Stimulated activated CD4-positive, alpha-beta T cell treated with anti-CD3 and anti-CD28 coated beads, Interleukin-4, amount 100 ng/mL, for 24 hours (primary cell): ENCODE measurements around the gene CALR3.
"Not testable (repeated sequence)": the region's sequence is repeated elsewhere in the genome, so short reads cannot be mapped to it uniquely, and the experiment has no call there.

Source experiments
- DNase-seq: peaks from one replicate; pipeline ENCODE4 v3.0.0-alpha.2; 2020

Gene CALR3

DNA sequence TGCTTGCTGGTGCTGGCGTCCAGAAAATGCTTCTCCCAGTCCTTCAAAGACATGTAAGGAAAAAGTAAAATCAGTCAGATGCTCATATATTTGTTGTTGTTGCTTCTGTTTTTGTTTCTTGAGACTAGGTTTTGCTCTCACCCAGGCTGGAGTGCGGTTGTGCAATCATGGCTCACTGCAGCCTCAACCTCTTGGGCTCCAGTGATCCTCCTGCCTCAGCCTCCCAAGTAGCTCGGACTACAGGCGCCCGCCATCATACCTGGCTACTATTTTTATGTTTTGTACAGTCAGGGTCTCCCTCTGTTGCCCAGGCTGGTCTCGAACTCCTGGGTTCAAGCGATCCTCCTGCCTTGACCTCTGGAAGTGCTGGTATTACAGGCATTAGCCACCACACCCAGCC is 13.2 kb downstream of the CALR3 start:
- no peak for DNase-seq

DNA sequence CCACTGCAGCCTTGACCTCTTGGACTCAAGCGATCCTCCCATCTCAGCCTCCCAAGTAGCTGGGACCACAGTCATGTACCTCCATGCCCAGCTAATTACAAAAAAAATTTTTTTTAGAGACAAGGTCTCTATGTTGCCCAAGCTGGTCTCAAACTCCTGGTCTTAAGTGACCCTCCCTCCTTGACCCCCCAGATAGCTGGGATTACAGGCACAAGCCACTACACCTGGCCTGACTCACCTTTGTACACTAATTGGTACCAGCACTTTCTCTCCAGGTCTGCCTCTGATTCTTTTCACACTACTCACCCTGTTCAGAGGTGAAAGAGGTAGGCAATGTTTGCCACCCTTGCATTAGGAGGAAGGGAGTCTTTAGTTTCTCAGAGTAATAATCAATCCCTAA is 18.7 kb downstream of the CALR3 start:
- no peak for DNase-seq

GRCh38 chr19:16476401-16476800 is 19.6 kb downstream of the CALR3 start:
- DNase-seq = no peak

- DNase-seq = no peak
Measured at GRCh38 chr19:16473875-16474392, 22.0 kb downstream of the CALR3 start.

DNA sequence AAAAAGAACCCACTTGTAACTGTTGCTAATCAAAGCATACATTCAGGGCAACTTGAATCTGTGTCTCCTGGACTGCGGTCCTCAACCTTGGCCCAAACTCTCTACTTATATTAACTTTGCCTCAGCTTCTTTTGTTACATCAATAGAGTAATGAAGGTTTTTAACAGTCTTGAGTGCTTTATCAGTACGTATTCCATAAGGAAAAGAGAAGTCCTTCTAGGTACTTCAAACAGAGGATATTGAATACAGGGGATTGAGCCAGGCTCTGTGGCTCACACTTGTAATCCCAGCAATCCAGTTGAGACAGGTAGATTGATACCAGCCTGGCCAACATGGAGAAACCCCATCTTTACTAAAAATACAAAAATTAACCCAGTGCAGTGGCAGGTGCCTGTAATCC is 23.0 kb downstream of the CALR3 start:
- DNase-seq = no peak

DNA sequence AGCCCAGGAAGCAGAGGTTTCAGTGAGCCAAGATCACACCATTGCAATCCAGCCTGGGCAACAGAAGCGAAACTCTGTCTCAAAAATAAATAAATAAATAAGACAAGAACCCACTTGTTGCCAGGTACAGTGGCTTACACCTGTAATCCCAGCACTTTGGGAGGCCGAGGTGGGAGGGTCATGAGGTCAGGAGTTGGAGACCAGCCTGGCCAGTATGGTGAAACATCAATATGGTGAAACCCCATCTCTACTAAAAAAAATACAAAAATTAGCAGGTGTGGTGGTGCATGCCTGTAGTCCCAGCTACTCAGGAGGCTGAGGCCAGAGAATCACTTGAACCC is 23.4 kb downstream of the CALR3 start:
- not testable (repeated sequence) for DNase-seq

DNA sequence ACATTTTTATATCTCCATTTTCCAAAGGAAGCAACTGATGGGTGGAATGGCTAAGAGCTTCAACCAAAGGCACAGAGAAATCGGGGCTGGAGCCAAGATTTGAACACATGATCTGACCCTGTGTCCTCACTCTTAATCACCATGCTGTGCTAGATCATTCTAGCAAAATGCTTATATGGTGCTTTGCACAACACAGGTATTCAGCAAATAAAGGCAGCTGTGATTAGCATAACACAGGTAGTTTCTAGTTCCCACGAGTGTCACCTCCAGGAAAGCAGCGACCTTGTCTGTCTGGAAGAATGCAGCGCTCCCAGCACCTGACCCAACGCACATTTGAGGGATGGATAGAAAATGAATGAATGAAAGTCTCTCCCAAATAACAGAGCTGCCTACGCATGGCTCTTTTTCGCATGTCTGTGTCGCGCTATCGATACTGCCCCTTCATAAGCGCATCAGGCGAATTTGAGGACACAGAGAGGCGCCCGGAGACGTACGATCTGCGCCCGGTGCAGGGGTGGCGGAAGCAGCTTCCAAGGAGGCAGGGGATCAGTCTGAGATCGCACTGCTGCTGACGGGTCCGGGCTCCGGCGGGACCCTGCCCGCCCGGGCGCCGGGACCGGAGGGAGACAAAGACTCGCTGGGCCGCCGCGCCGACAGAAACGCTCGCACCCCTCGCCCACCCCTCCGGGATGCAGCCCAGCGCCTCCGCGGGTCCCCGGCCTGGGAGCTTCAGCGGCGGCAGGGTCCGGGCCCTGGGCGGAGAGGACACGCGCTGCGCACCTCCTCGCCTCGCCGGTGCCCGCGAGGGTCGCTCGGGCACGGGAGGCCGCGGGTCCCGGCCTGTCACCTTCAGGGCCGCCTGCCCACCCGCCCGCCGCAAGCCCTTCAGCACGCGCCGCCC is 24.8 kb downstream of the CALR3 start:
- peak; percentile 28 for DNase-seq

- no peak for DNase-seq
Measured at GRCh38 chr19:16470541-16470910, 25.4 kb downstream of the CALR3 start.

DNA sequence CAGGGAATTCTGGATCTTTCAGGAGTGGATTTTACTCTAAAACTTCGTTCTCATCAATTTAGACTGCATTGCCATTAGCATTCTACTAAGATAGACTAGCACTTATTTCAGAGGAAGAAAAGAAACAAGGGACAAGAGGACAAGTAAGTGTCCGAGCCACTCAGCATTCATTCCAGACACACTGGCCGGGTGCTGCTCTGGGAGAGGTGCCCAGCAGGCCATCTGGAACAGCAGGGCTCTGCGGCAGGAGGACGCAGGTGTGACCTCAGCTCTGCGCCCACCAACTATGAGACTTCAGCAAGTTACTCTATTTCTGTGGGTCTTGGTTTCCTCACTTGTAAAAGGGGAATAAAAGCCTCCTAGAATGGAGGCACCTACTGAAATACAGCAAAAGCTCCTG is 28.4 kb downstream of the CALR3 start:
- no peak for DNase-seq

DNA sequence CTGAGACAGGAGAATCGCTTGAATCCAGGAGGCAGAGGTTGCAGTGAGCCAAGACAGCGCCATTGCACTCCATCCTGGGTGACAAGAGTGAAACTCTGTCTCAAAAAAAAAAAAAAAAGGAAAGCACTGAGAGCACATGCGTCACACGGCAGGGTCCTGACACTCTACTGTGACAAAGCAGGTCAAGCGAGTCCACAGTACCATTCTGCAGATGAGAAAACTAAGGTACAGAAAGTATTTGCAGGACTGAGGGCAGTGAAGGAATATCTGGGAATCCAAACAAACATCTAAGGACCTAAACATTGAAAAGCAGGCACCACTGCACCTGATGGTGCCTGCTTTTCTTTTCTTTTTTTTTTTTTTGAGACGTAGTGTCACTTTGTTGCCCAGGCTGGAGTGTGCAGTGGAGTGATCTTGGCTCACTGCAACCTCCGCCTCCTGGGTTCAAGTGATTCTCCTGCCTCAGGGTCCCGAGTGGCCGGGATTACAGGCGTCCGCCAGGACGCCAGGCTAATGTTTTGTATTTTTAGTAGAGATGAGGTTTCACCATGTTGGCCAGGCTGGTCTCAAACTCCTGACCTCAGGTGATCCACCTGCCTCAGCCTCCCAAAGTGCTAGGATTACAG is 29.1 kb downstream of the CALR3 start:
- DNase-seq = not testable (repeated sequence)

DNA sequence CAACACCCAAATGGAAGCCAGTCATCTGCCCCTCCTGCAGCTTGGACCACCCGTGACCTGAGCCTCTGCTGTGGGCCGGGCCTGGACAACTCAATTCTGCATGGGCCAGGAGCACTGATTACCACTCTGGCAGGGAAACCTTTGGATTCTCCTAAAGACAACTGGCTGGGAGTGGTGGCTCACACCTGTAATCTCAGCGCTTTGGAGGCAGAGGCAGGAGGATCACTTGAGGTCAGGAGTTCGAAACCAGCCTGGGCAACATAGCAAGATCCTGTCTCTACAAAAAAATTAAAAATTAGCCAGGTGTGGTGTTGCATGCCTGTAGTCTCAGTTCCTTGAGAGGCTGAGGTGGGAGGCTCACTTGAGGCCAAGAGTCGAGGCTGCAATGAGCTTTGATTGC is 30.7 kb downstream of the CALR3 start:
- DNase-seq = no peak

- DNase-seq = no peak
Measured at GRCh38 chr19:16463991-16464575, 31.9 kb downstream of the CALR3 start.

DNA sequence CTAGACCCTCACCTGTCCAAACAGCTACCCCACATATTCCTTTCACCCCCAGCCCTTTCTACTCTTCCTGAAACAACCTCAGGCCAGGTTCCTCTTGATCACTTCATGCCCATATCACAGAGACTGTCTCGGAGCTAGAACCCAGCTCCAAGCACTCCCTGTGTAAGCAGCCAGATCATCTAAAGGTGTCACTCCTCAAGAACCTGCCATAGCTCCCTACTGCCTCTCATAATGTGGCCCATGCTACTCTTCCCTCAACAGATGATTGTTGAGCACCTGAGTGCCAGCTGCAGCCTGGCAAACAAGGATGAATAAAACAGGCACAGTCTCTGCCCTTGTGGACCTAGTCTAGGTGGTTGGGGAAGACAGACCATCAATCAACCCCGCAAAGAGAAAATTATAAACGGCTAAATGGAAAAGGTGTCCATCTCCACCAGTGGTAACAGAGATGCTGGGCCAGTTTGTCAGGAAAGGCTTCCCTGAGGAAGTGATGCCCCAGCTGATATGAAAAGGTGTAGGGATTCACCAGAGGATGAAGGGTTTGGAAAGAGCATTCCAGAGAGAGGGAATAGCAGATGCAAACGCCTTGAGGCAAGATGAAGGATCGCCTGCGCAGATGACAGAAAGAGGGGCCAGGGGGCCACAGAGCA is 32.5 kb downstream of the CALR3 start:
- DNase-seq = no peak

DNA sequence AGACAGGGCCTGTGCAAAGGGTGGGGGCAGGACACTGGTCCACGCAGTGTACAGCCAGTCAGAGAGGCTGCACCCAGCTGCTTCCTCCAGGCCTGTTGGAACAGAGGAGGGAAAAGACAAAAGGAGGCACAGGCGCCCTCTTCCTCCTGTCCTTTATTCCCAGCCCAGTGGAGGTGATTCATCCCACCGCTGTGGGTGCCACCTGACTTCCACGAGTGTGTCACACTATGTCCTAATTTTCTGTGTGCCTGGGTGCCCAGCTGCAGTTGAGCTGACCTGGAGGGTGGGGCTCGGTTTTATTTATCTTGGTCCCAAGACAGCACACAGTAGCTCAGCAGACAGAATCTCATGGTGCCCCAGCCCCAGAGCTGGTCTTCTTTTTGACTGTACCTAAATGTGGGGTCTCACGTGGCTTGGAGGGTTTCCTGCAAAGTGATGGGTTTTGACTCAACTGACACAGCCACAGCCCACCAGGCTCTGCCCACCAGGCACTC is 33.2 kb downstream of the CALR3 start:
- DNase-seq = no peak

GRCh38 chr19:16461630-16462051 is 34.3 kb downstream of the CALR3 start:
- no peak for DNase-seq

DNA sequence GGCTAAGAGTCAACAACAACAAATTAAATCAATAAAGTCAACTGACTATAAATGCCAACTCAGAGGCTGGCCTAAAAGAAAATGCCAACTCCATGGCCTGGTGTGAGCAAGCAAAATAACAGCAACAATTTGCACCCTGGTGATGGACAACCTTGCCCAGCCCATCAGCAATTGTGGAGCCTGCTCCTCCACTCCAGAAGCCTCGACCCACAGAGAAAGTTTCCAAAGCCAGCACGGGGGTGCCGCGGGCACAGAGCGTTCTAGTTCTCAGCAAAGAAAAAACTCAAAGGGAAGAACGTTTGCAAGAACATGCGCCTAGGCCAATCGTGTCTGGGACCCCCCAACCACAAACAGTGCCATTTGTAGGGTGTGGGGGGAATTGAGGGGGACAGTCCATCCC is 35.5 kb downstream of the CALR3 start:
- DNase-seq = no peak

GRCh38 chr19:16459680-16460079 is 36.3 kb downstream of the CALR3 start:
- DNase-seq = no peak

- no peak for DNase-seq
Measured at GRCh38 chr19:16458391-16459341, 37.3 kb downstream of the CALR3 start.

DNA sequence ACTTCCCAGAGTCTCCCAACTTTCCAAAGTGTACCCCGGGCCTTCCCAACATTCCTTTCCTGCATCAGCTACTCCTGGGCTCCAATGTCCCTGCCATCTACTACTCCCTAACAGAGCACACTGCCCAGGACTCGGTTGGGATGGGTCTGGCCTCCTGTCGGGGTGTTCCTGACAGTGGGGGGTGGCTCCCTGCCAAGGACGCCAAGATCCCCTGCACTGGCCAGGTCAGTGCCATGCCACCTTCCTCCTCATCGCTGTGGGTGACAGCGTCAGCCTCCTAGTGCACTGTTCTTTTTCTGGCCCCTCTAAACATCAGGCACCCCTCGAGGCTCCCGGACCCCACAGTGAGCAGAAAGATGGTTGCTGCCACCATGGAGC is 38.0 kb downstream of the CALR3 start:
- DNase-seq = no peak

DNA sequence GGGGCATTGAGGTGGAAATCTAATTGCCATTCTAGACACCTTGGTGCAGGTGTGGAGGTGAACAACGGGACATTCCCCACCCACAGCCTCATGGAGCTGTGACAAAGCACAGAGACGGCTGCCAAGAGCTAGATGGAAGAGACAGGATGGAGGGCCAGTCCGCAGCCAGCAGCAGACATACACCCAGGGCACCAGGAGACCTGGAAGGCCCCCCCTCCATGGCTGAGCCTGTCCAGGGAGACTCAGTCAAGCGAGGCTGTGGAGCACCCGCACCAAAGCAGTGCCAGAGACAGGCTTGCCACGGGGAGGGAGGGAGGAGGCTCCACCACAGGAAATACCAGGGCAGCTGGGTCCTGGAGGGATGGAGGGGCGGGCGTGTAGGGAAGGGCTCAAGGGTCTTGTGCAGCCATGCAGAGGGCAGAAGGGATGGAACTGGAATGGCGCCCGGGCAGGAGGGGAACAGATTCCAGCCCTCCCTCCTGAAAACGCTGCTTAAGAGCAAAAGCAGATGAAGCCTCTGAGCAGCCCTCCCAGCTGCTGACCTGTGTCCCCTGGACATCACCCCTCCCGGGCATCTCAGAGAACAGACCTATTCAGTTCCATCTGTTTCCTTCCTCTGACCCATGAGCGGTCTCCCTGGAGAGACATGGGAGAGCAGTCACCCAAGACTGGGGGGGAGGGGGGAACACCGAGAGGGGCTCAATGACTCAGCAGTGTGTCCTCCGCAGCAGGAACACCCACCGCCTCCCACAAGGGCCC is 38.6 kb downstream of the CALR3 start:
- peak; percentile 20 for DNase-seq

DNA sequence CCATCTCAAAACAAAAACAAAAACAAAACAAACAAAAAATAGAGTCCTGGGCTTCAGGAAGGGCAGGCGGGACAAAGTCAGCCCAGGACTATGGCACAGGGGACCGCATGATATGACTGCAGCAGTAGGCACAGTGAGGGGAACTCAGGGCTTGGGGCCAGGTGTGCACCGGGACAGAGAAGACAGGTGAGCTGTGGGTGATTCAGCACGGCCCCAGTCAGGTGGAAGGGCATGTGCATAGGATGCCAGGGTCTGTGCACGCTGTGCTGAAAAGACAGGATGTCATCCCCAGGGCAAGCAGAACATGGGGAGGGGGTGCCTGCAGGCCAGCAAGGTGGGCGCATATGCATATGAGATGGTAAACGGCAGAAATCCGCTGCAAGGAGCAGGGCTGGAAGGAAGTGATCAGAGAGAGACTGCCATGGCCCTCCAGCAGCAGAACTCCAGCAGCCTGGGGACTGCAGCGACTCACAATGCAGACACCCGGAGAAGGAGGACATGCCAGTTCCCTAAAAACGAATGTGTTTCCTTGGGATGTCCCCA is 39.2 kb downstream of the CALR3 start:
- no peak for DNase-seq
